NCI-H748 treated with DMSO at 0.1 percent for 48 hours (cell line): ENCODE data around the gene THRB.
"Not testable (repeated sequence)": the region's sequence is repeated elsewhere in the genome, so short reads cannot be mapped to it uniquely, and the experiment has no call there.

Experiments used
- DNase-seq: peaks from one replicate; lab custom pipeline; 2025; lab: John Stamatoyannopoulos, UW

THRB gene

DNA sequence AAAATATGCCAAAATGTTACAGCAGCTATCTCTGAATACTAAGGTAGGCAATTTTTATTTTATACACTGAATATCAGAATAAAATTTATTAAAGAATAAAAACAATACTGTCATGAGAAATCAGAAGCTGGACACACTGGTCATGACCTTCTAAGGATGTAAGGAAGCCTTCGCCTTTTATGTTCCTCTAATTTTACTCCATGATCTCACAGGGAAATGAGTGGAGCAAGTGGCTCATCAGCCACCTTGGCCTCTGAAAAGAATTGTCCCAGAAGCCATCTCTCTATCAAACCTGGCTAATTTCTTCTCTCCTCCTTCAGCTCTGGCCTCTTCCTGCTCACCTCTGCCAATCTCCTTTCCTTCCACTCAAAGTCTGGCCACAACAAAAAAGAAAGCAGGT lies 48.6 kb downstream of the THRB start:
- no peak for DNase-seq

DNA sequence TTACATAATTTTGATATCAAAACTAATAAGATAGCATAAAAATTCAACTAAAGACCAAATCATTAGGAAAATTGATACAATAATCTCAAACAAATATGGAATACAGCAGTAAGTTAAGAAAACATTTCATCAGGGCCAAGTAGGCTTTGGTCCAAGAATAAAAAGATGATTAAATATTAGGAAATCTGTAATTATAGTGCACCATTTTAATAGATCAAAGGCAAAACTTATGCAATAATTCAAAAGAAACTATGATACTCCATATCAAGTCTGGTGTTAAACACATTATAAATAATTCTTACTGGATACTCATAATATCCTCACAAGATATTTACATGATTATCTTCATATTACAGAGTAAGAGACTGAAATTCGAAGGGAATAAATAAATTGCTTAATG lies 51.2 kb downstream of the THRB start:
- DNase-seq: no peak

DNA sequence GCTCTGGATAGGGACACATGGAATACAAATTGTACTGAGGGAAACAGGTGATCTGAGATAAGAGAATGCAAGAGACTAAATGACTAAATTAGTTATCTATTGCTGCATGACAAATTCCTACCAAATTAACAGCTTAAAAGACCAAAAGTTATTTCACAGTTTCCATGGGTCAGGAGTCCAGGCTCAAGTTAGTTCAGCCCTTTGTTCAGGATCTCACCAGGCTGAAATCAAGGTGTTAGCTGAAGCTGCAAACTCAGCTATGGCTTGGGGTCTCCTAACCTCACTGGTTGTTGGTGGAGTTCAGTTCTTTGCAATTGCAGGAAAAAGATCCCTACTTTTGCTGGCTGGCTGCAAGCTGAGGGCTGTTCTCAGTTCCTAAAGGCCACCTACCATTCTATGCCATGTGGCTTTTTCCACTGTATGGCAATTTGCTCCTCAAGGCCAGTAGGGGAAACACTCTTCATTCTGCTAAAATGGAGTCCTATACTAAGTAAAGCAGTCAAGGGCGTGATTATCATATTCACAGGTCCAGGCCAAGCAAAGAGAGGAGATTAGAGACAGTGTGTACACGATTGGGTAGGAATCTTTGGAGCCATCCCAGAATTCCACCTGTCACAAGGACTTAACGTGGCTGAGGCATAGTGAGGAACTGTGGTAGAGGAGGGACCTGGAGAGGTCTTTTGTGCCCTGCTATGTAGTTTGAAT lies 53.7 kb downstream of the THRB start:
- DNase-seq: no peak

DNA sequence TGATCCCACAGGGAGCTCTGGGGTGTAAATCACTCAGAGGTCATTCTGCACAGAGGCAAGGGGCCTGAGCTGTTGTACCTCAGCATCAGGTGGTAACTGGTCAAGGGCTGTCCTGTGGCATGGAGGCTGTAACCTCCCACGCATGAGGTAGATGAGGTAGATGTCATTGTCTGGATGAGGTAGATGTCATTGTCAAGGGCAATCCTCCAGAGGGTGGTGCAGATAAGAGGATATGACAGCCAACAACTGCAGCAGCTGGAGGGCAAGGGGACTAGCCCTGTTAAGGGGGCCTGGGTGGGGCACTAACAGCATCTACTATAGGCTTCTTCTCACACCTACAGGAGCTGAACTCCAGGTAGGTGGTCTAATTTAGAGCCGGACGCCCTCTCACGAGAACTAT lies 55.6 kb downstream of the THRB start:
- no peak for DNase-seq

DNA sequence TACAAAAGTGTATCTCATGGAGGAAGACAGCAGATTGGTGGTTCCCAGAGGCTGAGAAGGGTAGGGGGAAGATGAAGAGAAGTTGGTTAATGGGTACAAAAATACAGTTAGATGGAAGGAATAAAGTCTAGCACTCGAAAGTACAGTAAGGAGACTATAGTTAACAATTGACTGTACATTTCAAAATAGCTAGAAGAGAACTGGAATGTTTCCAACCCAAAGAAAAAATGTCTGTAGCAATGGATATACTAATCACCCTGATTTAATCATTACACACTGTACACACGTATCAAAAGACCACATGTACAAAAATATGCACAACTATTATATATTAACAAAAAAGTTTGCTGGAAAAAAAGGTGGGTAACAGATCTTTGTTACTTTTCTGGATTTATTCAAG lies 57.3 kb downstream of the THRB start:
- no peak for DNase-seq

DNA sequence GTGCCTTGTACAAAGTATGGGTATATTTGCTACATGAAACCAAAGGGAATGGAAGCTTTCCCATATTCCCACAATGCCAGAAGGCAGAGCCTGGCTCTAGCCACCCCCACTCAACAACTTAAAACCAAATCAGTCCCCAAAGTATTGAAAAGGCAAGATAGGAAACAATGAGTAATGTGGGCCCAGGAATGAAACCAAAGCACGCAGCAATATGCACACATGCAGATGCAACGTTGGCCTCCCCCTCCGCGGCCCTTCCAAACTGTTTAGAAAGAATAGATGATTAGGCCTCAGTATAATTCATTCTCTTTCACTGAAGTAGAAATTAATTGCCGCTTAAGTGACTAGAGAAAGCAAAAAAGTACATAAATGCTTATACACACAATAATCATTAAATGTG lies 59.1 kb downstream of the THRB start:
- no peak for DNase-seq

DNA sequence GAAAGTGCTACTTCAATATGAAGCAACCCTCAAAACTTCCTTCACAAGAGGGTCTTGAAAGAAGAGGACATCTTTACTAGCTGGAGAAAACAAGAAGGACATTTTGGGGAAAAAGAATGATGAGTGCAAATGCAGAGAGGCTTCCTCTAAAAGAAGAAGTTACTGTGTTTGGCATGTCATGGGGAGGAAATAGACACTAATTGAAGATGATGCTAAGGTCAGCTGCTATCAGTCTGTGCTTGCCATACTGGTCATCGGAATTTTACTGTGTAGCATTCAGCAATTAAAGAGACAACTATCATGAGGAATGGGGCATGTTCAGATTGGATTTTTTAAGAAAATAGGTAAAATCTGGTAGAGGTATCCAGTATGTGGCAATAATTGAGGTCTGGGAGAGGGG lies 60.0 kb downstream of the THRB start:
- DNase-seq: no peak

DNA sequence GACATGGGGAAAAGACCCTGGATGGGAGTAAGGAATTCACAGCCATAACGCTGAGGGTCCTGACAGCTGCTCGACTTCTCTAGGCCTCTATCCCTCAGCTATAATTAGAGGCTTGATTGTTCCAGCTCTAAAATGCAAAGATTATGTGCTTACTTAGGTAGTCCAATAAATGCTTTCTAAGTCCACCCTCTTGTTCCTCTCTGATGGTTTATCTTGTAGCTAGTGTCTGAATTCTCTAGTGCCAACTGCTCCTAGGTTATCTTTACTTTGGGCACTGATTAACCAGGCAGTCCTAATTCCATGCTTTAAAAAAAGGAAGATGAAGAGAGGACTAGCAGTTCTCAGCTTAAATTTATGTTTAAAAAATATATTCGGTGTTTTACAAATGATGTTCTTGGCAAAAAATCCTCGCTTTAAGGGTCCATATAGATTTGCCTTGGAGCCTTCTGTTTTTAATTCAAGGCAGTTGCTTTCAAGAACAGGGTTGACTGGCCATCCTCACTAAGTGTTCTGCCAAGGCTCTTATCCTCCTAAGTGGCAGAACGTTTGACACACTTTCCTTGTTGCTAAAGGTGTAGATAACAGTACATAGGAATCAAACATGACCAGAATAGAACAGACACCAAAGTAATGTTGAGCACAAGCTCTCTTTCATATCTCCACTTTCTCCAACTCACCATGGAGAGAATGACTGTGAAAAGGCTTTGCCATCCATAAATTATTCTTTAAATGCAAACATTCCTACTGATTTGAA lies 60.6 kb downstream of the THRB start:
- no peak for DNase-seq

DNA sequence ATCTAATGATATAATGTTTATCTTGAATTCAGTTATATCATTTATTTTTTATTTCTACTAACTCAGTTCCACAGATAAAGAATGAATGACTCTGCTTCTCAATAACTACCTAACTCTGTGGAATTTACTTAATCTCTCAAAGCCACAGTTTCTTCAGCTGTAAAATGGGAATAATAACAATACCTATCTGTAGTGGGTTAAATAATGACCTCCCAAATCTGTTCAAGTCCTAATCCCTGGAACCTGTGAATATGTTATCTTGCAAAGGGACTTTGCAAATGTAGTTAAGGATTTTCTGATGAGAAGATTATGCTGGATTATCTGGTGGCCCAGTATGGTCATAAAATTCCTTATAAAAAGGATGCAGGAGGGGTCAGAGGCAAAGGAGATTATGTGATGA lies 61.7 kb downstream of the THRB start:
- DNase-seq: no peak

DNA sequence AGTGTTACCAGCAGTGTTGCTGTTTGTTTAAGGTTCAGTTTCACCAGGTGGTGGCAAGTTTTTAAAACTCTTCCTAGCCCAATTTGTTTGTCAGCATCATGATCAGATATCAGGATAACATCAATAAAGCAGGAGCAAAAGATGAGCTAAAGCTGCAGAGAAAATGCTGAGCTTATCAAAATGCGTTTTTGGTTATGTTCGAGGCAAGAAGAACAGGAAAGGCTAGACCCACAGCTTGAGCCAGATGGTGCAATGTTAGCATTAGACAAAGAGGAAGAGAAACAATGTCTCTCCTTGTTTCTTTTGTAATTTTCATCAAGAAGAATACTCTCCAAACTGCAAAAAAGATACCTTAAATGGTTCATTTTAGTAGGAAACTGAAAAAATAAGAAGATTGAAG lies 66.2 kb downstream of the THRB start:
- DNase-seq: no peak

DNA sequence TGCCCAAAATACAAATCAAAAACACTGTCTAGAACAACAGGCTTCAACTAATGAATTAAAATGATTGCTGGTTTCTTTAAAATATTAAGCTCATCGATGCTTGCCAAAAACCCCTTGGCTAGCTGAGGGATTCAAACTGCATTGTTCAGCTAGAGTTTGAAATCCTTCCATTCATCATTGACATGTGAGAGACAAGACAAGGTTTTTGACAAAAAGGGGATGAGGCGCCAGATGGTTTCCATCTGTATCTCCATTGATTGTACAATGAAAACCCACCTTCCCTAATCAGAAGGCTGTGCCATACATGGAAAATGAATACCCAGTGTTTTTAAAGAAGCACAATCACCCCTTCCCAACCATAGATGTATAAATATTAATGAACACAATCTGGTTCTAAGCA lies 67.8 kb downstream of the THRB start:
- no peak for DNase-seq

DNA sequence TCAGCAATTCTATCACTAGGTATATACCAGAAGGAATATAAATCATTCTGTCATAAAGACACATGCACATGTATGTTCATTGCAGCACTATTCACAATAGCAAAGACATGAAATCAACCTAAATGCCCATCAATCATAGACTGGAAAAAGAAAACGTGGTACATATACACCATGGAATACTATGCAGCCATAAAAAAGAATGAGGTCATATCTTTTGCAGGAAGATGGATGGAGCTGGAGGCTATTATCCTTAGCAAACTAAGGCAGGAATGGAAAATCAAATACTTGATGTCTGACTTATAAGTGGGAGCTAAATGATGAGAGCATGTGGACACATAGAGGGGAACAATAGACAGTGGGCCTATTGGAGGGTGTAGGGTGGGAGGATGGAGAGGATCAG lies 73.8 kb downstream of the THRB start:
- DNase-seq: not testable (repeated sequence)

DNA sequence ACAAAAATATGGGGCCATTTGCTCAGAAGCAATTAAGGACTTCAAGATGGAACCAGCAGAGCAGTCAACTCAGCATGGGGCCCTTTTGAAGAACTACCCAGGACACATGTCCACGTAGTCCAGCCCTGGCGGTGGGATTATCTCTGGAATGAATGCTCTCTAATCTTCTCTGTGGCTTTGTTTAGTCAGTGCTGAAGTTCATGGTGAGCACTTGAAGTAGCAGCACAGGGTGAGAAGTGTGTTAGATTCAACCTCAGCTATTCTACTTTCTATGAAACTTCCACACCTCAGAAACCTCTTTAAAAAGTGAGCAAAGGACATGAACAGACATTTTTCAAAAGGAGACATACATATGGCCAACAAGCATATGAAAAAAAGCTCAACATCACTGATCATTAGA lies 74.4 kb downstream of the THRB start:
- DNase-seq: no peak

DNA sequence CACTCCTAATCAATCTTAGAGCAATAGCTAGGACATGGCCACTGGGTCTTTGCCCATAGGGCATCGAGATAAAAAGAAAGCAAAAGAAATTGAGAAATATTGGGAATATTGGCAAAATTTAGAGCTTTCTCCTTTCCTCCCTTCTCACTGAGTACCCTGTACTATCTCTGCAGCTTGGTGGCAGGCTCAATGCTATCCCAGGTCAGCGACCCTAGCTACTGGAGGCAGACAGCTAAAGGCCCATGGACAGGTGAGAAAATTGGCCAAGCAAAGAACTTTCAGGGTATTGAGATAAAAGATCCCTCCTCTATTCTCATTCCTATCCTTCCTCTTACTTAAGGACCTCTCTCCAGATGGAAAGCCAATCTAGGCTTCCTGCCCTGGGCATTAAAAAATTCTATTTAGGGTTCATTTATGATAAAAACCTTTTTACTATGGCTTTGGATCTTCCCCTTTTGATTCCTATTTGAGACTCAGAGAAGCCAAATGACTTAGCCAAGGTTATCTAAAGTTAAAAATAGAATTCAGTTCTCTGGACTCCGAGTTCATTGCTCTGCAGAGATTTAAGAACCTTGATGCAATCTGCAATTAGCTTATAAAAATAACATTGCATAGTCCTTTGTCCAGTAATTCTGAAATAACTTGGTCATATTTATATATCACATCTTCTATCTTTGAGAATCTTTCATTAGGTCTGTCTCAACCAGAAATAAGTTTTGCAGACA lies 75.4 kb downstream of the THRB start:
- no peak for DNase-seq

DNA sequence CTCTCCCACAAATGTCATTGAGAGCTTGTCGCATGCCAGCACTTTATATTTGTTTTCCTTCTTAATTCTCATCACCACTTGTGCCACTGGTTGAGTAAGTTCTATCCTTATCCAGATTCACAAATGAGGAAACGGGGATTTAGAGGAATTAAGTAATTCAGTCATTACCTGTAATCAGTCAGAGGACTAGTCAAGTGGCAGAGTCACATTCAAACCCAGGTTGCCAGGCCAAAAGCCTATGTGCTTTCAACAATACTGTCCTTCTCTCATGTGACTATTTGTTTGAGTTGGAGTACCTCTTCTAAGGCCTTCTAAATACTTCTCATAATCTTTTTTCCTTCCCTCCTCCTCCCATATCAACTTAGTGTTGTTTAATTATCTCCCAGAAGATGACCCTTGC lies 76.9 kb downstream of the THRB start:
- no peak for DNase-seq

DNA sequence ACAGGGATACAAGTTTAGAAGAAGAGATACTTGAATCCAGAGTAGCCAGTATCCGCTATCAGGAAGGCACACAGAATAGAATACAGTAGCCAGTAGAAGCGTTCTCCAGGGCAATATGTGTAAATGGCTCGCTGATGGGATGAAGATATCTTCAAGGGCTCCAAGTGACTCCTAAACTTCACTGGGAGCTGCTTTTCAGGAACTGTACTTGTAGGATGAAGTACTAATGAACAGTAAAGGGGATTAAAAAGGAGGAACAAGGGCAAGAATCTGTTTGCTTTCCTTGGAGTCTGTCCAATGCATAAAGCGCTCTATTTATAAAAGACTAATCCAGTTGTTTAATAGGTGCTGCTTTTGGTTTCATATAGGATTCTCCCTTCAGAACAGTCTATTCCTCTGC lies 78.4 kb downstream of the THRB start:
- no peak for DNase-seq

DNA sequence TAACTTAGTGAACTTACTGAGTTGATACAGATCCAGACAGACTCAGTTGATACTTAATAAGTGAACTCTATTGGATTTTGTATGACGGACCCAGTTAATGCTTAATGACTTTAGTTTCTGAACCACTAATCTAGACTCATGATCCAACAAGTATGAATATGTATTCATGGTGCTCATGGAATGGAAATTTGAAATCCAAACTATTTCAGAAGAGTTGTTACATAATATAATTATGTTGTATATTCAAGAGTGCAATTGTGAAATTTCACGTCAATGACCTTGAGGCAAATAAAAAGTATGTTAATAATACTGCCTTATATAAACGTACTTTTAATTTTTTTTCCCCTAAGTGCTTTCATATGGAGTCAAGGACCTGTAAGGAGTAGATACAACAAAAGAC lies 78.8 kb downstream of the THRB start:
- no peak for DNase-seq

DNA sequence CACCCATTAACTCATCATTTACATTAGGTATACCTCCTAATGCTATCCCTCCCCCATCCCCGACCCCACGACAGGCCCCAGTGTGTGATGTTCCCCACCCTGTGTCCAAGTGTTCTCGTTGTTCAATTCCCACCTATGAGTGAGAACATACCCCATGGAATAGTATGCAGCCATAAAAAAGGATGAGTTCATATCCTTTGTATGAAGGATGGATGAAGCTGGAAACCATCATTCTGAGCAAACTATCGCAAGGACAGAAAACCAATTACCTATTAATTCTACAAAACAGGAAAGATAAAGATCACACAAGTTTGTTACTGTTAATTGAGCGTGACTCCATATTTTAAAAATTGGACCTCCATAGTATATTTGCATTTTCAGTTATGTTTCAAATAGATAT lies 81.0 kb downstream of the THRB start:
- DNase-seq: not testable (repeated sequence)

DNA sequence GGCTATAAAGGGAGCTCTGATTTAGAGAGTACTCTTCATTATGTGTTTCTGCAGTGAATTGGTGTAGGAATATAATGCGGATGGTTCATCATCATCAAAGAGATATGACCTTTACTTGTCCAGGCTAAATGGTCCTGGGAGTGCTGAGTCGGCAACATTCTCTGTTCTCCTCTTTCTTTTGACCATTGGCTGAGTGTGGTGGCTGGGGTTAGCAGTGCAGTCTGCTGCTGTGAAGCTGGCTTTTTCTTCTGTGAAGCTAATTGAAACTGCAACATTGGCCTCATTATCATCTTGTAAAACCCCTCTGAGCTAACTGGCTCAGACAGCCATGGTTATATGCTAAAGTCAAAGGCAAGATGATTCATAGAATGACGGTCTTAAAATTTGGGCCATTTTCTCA lies 83.8 kb downstream of the THRB start:
- no peak for DNase-seq

DNA sequence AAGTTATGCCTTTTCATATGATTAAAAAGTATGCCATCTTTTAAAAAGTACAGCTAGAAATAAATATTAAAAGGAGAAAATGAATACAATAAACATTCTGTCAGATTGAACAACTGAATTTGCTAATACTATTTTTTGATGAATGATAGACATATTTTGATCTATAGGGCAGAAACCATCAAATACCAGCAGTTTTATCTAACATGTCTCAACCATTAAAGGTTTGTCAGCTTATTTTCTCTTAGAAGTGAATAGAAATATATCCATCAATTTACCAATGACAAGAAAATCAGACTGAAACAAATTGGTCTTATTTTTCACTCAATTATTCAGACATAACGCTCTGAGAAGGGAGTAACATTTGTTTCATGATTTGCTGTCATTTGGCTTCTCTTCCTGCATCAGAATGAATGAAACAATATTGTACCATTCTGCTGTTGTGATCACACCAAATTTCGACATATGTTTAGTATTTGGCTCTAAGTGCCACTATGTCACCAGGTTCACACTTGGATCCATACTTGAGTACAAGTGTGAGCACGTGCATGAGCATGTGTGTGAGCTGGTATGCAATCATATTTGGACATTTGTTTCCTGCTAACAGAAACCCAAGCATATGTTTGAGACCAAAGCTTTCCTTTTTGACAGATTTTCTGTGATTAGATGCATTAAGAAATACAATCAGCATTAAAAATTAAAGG lies 86.5 kb downstream of the THRB start:
- DNase-seq: no peak

DNA sequence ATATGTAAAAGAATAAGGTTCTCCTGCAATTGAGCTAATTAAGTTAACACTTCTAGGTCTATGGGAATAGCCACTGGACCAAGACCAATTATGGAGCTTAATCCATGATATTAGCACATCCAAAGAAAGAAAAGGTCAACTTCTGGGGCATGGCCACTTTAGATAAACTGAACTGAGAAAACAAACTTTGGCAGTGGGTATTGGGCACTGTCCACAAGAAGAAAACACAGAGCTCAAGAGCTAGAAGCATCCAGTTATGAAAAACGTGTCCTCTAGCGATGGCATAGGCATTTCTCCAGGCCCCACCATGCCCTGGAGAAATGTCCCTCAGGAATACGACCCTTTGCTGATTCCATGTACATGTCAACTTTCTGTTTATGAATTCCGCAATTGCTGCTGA lies 87.8 kb downstream of the THRB start:
- DNase-seq: no peak

DNA sequence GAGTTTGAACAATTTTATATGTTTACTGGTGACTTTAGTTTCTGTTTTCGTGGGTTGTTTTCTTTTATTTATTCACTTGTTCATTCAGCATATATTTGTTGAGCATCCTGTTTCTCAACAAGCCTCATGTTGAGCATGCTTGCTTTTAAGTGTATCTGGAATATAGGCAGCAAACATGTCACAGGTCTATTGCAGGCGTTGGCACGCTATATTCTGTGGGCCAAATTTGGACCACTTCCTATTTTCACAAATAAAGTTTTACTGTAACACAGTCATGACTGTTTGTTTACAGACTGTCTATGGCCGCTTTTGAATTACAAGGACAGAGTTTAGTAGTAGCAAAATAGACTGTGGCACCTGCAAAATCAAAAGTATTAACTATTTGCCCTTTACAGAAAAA lies 89.6 kb downstream of the THRB start:
- DNase-seq: no peak

DNA sequence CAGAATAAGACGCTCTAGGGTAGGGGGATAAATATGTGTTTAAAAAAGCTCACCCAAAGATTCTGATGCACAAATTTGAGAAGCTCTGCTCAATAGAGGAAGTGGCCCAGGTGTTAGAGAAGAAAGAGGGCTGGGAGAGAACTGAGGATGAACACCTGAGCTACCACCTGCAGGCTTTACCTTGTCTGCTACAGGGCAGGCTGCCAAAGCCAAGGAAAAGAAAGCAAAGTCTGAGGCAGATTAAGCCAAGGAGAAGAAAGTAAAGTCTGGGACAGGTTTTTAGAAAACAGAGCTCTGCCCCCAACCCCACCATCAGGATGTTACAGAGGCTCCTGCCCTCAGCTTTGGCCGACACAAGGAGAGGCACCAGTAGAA lies 92.9 kb downstream of the THRB start:
- DNase-seq: no peak
